ENCODE results near the gene LAMA4.
"Not testable (repeated sequence)": the region's sequence is repeated elsewhere in the genome, so short reads cannot be mapped to it uniquely, and the experiment has no call there.

Gene LAMA4

DNA sequence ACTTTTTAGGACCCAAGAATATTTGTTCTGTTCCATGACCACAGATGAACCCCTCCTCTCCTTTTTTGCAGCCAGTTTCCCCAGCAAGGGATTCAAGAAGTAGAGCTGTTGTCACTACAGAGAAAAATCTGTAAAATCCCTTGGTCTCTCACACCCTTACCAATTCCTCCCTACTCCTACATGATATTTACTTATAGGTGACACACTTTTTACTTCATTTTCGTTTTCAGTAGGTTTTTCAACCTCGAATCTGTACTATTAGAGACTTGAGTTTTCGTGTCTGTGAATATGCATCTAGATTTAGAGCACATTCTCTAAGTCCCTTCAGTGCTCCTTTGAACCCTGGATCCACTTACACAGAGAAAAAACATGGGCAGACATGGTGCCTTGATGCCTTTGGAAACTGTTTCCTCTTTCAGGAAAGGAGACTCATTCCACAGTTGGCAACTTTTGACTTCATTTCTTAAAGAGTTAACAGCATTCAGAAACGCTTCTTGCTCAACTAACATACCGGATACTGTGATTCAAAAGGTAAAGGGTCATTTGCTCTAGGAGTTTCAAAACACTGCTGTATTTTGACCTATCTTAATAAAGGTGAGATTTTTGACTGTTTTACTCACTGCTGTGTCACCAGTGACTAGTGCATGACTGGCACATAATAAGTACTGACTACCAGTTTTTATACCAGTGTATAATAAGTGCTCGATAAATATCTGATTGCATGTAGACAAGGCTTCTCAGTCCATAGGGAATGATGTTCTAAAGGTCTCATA lies 50.6 kb downstream of the LAMA4 start:
- in situ Hi-C loops (cut with HindIII; ENCODE audit: low sequenced_read_pairs), result no loop called here
- DNase-seq (ENCODE audit: low read depth), result no peak
- TF ChIP-seq, protein P1, sequence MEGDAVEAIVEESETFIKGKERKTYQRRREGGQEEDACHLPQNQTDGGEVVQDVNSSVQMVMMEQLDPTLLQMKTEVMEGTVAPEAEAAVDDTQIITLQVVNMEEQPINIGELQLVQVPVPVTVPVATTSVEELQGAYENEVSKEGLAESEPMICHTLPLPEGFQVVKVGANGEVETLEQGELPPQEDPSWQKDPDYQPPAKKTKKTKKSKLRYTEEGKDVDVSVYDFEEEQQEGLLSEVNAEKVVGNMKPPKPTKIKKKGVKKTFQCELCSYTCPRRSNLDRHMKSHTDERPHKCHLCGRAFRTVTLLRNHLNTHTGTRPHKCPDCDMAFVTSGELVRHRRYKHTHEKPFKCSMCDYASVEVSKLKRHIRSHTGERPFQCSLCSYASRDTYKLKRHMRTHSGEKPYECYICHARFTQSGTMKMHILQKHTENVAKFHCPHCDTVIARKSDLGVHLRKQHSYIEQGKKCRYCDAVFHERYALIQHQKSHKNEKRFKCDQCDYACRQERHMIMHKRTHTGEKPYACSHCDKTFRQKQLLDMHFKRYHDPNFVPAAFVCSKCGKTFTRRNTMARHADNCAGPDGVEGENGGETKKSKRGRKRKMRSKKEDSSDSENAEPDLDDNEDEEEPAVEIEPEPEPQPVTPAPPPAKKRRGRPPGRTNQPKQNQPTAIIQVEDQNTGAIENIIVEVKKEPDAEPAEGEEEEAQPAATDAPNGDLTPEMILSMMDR (IDR thresholded peaks at IDR 0.05; ENCODE audit: low read depth, low read length, missing control alignments), result no peak
- H3K4me3 ChIP-seq (ENCODE audit: low read depth, low read length), result no peak overlapping the region

DNA sequence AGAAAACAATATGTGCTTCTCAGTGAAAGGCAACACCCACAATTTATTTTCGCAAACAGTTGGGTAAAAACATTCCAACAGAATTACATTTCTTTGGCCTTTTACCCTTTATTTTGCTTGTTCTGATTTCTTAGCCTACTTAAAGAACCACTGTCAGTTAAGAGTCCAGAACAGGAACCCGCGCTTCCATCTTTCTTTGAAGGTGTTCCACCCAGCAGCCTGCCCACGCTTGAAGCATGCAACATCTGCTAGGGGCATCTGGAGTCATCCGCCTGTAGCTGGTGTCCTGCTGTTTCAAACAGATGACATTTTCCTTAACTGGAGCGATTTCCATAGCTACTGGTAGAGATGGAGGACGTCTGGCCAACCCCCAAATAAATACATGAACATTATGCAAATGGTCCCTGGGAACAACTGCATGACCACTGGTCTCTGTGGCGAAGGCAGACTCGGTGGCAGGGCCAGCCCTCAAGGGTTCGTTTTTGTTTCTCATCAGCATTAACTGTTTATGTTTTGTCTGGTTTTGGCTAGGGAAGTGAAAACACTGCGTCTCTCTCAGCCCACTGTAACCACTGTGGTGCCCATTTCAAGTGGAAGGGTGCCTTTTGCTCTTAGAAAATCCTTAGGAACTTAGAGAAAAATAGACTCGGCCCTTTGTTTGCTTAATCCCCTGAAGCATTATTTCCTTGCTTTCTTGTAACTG lies 51.6 kb downstream of the LAMA4 start:
- peak; percentile 63 for DNase-seq (ENCODE audit: low read depth)
- in situ Hi-C loops (cut with HindIII; ENCODE audit: low sequenced_read_pairs), result no loop called here
- TF ChIP-seq, protein P1 (IDR thresholded peaks at IDR 0.05; ENCODE audit: low read depth, low read length, missing control alignments), result no peak
- no peak overlapping the region for H3K4me3 ChIP-seq (ENCODE audit: low read depth, low read length)

DNA sequence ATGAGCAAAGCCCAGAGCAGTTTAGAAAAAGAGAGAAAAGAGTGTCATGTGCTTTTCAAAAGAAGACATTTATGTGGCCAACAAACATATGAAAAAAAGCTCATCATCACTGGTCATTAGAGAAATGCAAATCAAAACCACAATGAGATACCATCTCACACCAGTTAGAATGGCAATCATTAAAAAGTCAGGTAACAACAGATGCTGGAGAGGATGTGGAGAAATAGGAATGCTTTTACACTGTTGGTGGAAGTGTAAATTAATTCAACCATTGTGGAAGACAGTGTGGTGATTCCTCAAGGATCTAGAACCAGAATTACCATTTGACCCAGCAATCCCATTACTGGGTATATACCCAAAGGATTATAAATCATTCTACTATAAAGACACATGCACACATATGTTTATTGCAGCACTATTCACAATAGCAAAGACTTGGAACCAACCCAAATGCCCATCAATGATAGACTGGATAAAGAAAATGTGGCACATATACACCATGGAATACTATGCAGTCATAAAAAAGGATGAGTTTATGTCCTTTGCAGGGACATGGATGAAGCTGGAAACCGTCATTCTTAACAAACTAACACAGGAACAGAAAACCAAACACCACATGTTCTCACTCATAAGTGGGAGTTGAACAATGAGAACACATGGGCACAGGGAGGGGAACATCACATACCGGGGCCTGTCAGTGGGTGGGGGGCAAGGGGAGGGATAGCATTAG lies 54.0 kb downstream of the LAMA4 start:
- DNase-seq (ENCODE audit: low read depth); H3K4me3 ChIP-seq (ENCODE audit: low read depth, low read length); in situ Hi-C loops (cut with HindIII; ENCODE audit: low sequenced_read_pairs): not testable (repeated sequence)

DNA sequence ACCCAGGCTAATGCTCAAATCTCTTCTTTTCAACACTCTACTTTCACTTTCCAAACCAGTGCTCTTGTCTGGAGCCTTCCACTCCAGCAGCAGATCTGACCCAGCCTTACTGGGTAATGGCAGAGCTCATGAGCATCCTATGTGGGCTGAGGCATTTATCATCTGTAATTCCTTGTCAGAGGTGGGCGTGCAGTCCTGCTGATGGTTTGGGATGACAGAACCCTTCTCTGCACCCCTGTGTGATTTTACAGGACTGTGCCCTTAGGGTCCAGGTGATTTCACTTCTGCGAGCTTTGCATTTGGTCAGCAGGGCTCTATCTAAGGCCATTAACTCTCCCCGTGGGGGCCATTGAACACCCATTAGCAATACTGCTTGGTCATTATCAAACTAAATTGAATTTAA lies 55.4 kb downstream of the LAMA4 start:
- H3K4me3 ChIP-seq (ENCODE audit: low read depth, low read length), result no peak overlapping the region
- DNase-seq (ENCODE audit: low read depth), result no peak
- TF ChIP-seq, protein P1 (IDR thresholded peaks at IDR 0.05; ENCODE audit: low read depth, low read length, missing control alignments), result no peak
- in situ Hi-C loops (cut with HindIII; ENCODE audit: low sequenced_read_pairs), result no loop called here

DNA sequence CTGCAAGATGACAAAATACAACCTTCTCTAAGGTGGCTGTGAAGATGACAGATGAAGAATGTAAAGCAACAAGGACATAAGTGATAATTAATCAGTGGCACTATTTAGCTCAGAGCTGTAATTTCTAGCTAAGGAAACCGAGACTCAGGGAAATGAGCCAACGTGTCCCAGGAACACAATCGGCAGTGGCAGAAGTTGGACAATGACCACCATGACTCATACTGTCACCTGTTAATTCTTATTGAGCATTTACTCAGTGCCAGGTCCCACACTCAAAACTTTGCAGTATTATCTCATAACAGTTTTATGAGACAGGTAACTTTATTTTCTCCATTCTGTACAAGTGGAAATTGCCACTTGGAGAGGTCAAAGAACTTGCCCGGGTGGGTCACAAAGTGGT lies 55.8 kb downstream of the LAMA4 start:
- TF ChIP-seq, protein P1 (IDR thresholded peaks at IDR 0.05; ENCODE audit: low read depth, low read length, missing control alignments), result no peak

DNA sequence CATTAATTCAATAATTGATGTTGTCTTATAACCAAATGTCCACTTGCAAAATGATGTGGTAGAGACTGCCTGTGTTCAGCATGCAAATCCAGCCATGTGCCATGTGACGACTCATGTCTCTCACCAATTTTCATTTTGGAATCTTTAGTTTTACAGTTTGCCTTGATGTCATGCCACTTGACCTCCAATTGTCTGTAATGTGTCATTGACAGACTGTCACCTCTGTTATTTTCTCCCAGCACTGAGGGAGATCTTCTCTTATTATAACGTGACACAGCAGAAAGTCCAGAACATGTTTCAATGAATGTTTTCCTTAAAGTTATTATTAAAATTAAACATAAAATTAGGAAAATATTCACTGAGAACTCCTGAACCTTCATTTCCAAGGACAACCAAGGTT lies 56.7 kb downstream of the LAMA4 start:
- no peak overlapping the region for H3K4me3 ChIP-seq (ENCODE audit: low read depth, low read length)
- DNase-seq (ENCODE audit: low read depth), result no peak
- TF ChIP-seq, protein P1 (IDR thresholded peaks at IDR 0.05; ENCODE audit: low read depth, low read length, missing control alignments), result no peak
- in situ Hi-C loops (cut with HindIII; ENCODE audit: low sequenced_read_pairs), result no loop called here

More for the DNA sequence above, 55.8 kb downstream of the LAMA4 start:
- DNase-seq (ENCODE audit: low read depth), result no peak
- in situ Hi-C loops (cut with HindIII; ENCODE audit: low sequenced_read_pairs), result no loop called here
- H3K4me3 ChIP-seq (ENCODE audit: low read depth, low read length), result no peak overlapping the region

Measured in astrocyte of the cerebellum (primary cell).